Panc1 (cell line): ENCODE results near the gene SDC3. TPM values are rescaled to one million over a fixed set of nuclear protein-coding genes. Genes with fewer than 3 reads are reported as not detected.

Experiments used
- ATAC-seq: fragments of 200-7000 bp; cut with Tn5 transposase; 2 replicates; pipeline ENCODE4 v1.9.1; 2020; ENCODE audit warnings: mild to moderate bottlenecking, moderate library complexity
- BruUV-seq: library from RNA; stranded (reverse); fragments of 400-500 nt; replicated peaks from 2 replicates; lab custom pipeline; 2021; lab: Mats Ljungman, UMichigan
- CTCF ChIA-PET: fragments of 300-600 bp; sonication (Branson Sonifier 250); formaldehyde crosslinking; loops from one replicate; lab custom pipeline; 2022; ENCODE audit warnings: antibody characterized with exemption; lab: Charles Lee
- POLR2A ChIA-PET: fragments of 300-600 bp; sonication (Branson Sonifier 250); formaldehyde crosslinking; loops from one replicate; lab custom pipeline; 2022; ENCODE audit warnings: antibody characterized with exemption; lab: Charles Lee
- DNase-seq: peaks from one replicate; pipeline ENCODE4 v3.0.0-alpha.2; 2010; ENCODE audit warnings: low read depth, low spot score
- H3K27ac ChIP-seq: 2 replicates; pipeline ENCODE4 v1.5.1; 2011; ENCODE audit warnings: mild to moderate bottlenecking, low read length, inconsistent platforms
- H3K27me3 ChIP-seq: fragments of 200-500 bp; sonication (Bioruptor generic); 2 replicates; pipeline ENCODE4 v1.6.0; 2014; ENCODE audit warnings: low read length, inconsistent platforms; ENCODE audit not compliant: control insufficient read depth, insufficient read depth
- H3K36me3 ChIP-seq: fragments of 200-500 bp; sonication (Bioruptor generic); 2 replicates; pipeline ENCODE4 v1.5.1; 2014; ENCODE audit warnings: inconsistent platforms, mild to moderate bottlenecking, low read length, moderate library complexity; ENCODE audit not compliant: control insufficient read depth, insufficient read depth
- H3K4me1 ChIP-seq: 2 replicates; pipeline ENCODE4 v1.5.1; 2011; ENCODE audit warnings: inconsistent platforms, mild to moderate bottlenecking, low read length, moderate library complexity; ENCODE audit not compliant: control insufficient read depth, insufficient read depth
- H3K4me3 ChIP-seq, 2 experiments: 2 replicates each; pipeline ENCODE4 v1.5.1; 2011 to 2012; ENCODE audit warnings: low read depth in 2 of 2, low read length in 2 of 2, mild to moderate bottlenecking in 2 of 2, inconsistent platforms in 1 of 2, moderate library complexity in 1 of 2
- H3K9me3 ChIP-seq: fragments of 200-500 bp; sonication (Bioruptor generic); 2 replicates; pipeline ENCODE4 v1.5.1; 2014; ENCODE audit warnings: low read depth, mild to moderate bottlenecking, inconsistent platforms, low read length, moderate library complexity; ENCODE audit not compliant: control insufficient read depth, insufficient read depth
- CTCF ChIP-seq: fragments of 450-650 bp; IDR thresholded peaks from 2 replicates; pipeline ENCODE4 v1.5.1; 2017; ENCODE audit warnings: mild to moderate bottlenecking
- POLR2AphosphoS5 ChIP-seq: IDR thresholded peaks from 2 replicates; pipeline ENCODE4 v1.6.1; 2012; ENCODE audit warnings: mild to moderate bottlenecking, low read depth, low read length, moderate library complexity
- REST ChIP-seq, 2 experiments: IDR thresholded peaks; 2 replicates each; pipeline ENCODE4 v1.6.1; 2011 to 2012; ENCODE audit warnings: low read depth in 2 of 2, control low read depth in 1 of 2, low read length in 1 of 2, mild to moderate bottlenecking in 1 of 2, moderate library complexity in 1 of 2; ENCODE audit not compliant: insufficient read depth in 1 of 2
- SIN3A ChIP-seq: IDR thresholded peaks from 2 replicates; pipeline ENCODE4 v1.6.1; 2012; ENCODE audit warnings: low read depth, mild to moderate bottlenecking, low read length, moderate library complexity, borderline replicate concordance; ENCODE audit not compliant: insufficient read depth
- TCF7L2 ChIP-seq: IDR thresholded peaks from 2 replicates; pipeline ENCODE4 v1.6.1; 2011; ENCODE audit warnings: mild to moderate bottlenecking, low read depth, low read length, inconsistent platforms
- in situ Hi-C: cut with HindIII; loops from 2 replicates; pipeline ENCODE4 v1.10.0; 2016; ENCODE audit warnings: low sequenced_read_pairs, low pct_unique_long_range_greater_than_20kb
- intact Hi-C: fragments of 100-400 bp; cut with micrococcal nuclease; formaldehyde crosslinking; loops from one replicate; pipeline ENCODE4 v1.10.0; 2022; ENCODE audit not compliant: unreplicated experiment
- total RNA-seq: library from RNA; stranded (reverse); gene quantifications from one replicate; pipeline ENCODE4 v1.2.1, GENCODE V29; 2021; ENCODE audit not compliant: unreplicated experiment

Gene SDC3
- total RNA-seq, 1 experiment from 2014 or later: 36.1 TPM

GRCh38 chr1:30830537-30830936, 78.0 kb downstream of the SDC3 start:
- intact Hi-C loops: no loop called here
- in situ Hi-C loops: no loop called here
- no peaks in the 10 kb centered on the region for H3K4me1 ChIP-seq
- ATAC-seq: no peak
- ChIA-PET POLR2A (interaction anchor here (0.6 kb wide), 1 partner anchor 24 kb away, joined by 3 read pairs; no protein-coding TSS in a partner anchor), CTCF (no interaction called here)
- H3K9me3 ChIP-seq: no peaks in the 10 kb centered on the region
- TF ChIP-seq TCF7L2 (no peak), CTCF (no peak), POLR2AphosphoS5 (no peak)
- no peak for DNase-seq
- H3K27ac ChIP-seq: no peak overlapping the region
- H3K27me3 ChIP-seq: no peaks in the 10 kb centered on the region
- H3K4me3 ChIP-seq: no peak overlapping the region
- no TSS peak for BruUV-seq
- H3K36me3 ChIP-seq: no peaks in the 10 kb centered on the region

GRCh38 chr1:30829889-30830288, 78.7 kb downstream of the SDC3 start:
- ATAC-seq (no peak), DNase-seq (no peak)
- no peaks in the 10 kb centered on the region for H3K36me3 ChIP-seq
- no peaks in the 10 kb centered on the region for H3K9me3 ChIP-seq
- no peak overlapping the region for H3K27ac ChIP-seq
- H3K4me3 ChIP-seq: no peak overlapping the region
- POLR2A ChIA-PET: interaction anchor here (0.6 kb wide), 1 partner anchor 24 kb away, joined by 3 read pairs; no protein-coding TSS in a partner anchor
- no peaks in the 10 kb centered on the region for H3K27me3 ChIP-seq
- BruUV-seq: no TSS peak
- H3K4me1 ChIP-seq: no peaks in the 10 kb centered on the region
- CTCF ChIA-PET: no interaction called here
- intact Hi-C loops: no loop called here
- in situ Hi-C loops: no loop called here
- TF ChIP-seq REST (IDR thresholded peaks at IDR 0.05; ENCODE audit: insufficient read depth in 1 of 2, low read depth in 2 of 2, low read length in 1 of 2): no peak
- TF ChIP-seq POLR2AphosphoS5: no peak
- no peak for TF ChIP-seq SIN3A
- TF ChIP-seq TCF7L2: no peak
- TF ChIP-seq CTCF: no peak
